Measurements from ENCODE around the gene CFAP157. TPM values are rescaled to one million over a fixed set of nuclear protein-coding genes. Genes with fewer than 3 reads are reported as not detected.

Gene CFAP157
- 0.20 and 0.26 TPM in 2 replicates for total RNA-seq

DNA sequence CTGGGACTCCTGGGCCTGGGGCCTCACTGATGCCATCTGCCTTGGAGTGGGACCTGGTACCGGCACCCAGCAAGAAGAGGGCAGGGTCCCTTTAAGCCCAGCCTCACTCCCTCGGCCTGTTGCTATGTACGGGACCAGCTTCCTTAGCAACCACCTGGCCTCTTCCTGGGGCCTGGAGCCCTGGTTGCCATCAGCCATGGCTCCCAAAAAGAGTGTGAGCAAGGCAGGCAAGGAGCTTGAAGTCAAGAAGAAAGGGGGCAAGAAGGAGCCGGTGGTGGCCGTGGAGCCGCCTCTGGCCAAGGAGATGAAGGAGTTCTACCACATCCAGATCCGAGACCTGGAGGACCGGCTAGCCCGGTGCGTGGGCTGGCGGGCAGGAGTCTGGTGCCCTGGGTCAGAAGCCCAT lies at the start of gene CFAP157:
TSS of gene CFAP157 (plus strand) at position 153 of the 406 bp plus-strand sequence. CDS start at position 197, 44 bp downstream.
- Mint-ChIP-seq H3K36me3 (ENCODE audit: low read depth) (no peaks in the 10 kb centered on the region), H3K4me3 (no peak within 1 kb of the TSS), H3K4me1 (ENCODE audit: low read depth) (peaks cover 7% of the 10 kb centered on the region), H3K27ac (no peak within 1 kb of the TSS), H3K9me3 (no peaks in the 10 kb centered on the region), H3K27me3 (ENCODE audit: insufficient read depth) (peaks cover 2% of the 10 kb centered on the region)
- no peak for DNase-seq (ENCODE audit: low spot score)
- intact Hi-C loops (cut with micrococcal nuclease) = no loop called here

DNA sequence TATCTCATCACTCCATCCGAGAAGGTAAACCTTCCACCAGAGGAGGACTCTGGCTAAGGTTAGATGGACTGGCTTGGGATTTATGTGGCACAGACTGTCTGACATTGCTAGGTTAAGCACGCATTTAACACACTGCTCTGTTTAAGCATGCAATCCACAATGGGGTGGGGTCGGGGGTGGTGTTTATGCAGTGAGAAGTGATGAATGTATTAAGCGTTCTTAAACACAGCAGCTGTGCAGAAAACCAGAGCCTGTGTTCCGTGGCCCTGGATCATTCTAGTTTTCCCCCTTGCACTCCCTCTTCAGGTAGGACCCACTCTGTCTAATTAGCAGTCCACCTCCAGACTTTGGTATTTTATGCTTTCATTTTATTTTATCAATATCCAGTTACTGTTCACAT lies 48.4 kb upstream of the CFAP157 start:
- Mint-ChIP-seq H3K36me3 (ENCODE audit: low read depth) (peaks cover 10% of the 10 kb centered on the region), H3K4me3 (no peak overlapping the region), H3K4me1 (ENCODE audit: low read depth) (no peaks in the 10 kb centered on the region), H3K27me3 (ENCODE audit: insufficient read depth) (peaks cover 1% of the 10 kb centered on the region), H3K9me3 (no peaks in the 10 kb centered on the region), H3K27ac (no peak overlapping the region)
- intact Hi-C loops (cut with micrococcal nuclease) = no loop called here
- DNase-seq (ENCODE audit: low spot score) = no peak

DNA sequence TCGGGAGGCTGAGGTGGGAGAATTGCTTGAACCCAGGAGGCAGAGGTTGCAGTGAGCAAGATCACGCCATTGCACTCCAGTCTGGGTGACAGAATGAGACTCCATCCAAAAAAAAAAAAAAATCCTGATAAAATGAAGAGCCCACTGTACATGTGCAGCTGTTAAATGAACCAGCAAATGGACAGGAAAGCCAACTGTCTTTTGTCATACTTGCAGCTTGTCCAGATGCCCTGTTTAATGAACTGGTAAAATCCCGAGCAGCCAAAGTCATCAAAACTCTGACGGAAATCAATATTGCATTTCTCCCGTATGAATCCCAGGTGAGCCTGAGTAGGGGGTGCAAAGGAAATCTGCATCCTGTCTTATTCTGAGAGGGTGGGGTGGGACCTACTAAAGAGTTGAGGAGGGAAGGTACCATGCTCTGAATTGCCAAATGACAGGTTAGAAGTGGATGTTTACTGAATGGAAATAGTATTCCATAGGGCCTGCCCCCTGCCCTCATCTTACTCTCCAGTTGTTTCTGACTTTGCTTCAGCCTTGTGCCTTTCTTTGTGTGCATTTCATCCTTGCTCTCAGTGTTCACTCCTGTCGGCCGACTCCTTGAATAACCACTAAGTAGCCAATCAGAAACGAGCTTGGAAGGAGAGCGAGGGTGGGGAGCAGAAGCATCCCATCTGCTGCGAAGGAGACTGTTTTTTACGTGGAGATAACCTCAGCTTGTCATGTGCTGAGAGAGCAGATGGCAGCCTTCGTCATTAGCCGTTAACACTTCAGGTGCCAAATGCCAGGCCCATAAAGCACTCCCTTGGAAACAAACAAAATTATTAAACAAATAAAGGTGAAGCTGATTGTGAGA lies 45.7 kb upstream of the CFAP157 start:
- Mint-ChIP-seq H3K27me3 (ENCODE audit: insufficient read depth) (peaks cover 1% of the 10 kb centered on the region), H3K9me3 (no peaks in the 10 kb centered on the region), H3K27ac (no peak overlapping the region), H3K4me3 (no peak overlapping the region), H3K4me1 (ENCODE audit: low read depth) (no peaks in the 10 kb centered on the region), H3K36me3 (ENCODE audit: low read depth) (peaks cover 5% of the 10 kb centered on the region)
- DNase-seq (ENCODE audit: low spot score) = no peak
- intact Hi-C loops (cut with micrococcal nuclease) = no loop called here

DNA sequence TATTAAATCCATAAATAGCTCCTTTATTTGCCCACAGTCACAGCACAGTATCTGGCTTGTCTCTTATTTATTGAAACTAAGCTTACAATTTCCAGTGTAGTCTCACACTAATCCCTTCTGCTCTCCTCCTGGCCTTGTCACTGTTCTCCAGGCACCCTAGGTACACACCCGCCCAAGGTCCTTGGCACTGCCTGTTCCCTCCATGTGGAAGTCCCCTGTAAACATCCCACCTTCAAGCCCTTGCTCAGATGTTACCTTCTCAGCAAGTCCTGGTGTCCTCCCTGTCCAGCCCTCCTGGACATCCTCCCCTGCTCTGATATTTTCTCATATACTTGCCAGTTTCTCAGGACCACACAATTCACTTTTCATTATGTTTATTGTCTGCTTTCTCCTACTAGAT lies 44.2 kb upstream of the CFAP157 start:
- H3K36me3 Mint-ChIP-seq (ENCODE audit: low read depth) = peaks cover 5% of the 10 kb centered on the region
- intact Hi-C loops (cut with micrococcal nuclease) = no loop called here
- H3K4me1 Mint-ChIP-seq (ENCODE audit: low read depth) = no peaks in the 10 kb centered on the region
- no peak overlapping the region for H3K4me3 Mint-ChIP-seq
- H3K27me3 Mint-ChIP-seq (ENCODE audit: insufficient read depth) = peaks cover 1% of the 10 kb centered on the region
- no peaks in the 10 kb centered on the region for H3K9me3 Mint-ChIP-seq
- H3K27ac Mint-ChIP-seq = no peak overlapping the region
- DNase-seq (ENCODE audit: low spot score) = no peak

DNA sequence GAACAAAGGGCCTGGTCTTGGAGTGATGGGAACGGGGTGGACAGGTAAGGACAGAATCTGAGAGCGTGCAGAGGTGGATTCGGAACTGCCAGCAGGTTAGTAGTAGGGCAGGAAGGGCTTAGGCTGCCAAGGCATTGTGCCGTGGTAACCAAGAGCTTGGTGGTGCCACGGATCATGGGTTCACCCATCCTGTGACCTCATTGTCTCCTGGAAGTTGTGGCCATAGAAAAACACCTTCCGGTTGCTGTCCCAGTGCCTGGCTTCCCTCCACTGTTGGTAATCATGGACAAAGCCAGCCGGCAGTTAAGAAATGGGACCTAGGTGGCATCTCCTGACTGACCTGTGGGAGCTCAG lies 42.5 kb upstream of the CFAP157 start:
- Mint-ChIP-seq H3K27me3 (ENCODE audit: insufficient read depth) (peaks cover 1% of the 10 kb centered on the region), H3K27ac (no peak overlapping the region), H3K9me3 (no peaks in the 10 kb centered on the region), H3K4me3 (no peak overlapping the region), H3K4me1 (ENCODE audit: low read depth) (no peaks in the 10 kb centered on the region), H3K36me3 (ENCODE audit: low read depth) (peaks cover 5% of the 10 kb centered on the region)
- intact Hi-C loops (cut with micrococcal nuclease) = no loop called here
- no peak for DNase-seq (ENCODE audit: low spot score)

DNA sequence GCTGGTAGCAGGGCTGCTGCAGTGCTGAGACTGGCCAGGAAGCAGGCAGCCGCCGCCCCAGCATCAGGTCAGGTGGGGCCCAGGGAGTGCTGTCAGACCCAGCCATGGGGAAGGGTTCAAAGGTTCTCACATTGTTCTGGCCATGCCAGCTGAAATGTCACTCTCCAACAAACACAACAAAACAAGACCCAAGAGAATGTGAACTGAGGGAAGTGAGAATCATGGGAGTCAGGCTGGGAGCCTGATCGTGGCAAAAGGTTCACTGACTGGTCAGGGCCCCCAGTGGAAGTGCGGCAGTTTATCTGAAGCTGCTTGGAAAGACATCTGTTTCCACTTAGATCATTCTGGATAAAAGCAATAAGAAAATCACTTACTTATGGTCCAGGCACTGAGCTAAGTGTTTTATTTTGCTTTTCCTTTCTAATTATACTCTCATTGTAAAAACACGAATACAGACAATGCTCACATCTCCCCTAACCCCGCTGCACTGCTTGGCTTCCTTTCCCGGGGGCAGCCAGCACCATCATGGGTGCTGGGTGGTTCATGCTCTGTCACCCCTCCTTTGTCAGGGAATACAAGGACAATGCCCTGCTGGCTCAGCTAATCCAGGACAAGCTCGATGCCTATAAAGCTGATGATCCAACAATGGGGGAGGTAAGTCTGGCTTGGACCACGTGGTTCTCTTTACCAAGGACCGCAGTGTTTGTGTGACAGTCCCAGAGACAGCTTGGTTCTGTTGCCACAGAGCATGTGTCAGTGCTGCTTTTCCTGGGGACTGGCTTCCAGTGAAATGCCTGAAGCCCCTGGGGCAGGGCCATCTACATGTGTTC lies 41.9 kb upstream of the CFAP157 start:
- no peak for DNase-seq (ENCODE audit: low spot score)
- Mint-ChIP-seq H3K4me3 (no peak overlapping the region), H3K27ac (no peak overlapping the region), H3K4me1 (ENCODE audit: low read depth) (no peaks in the 10 kb centered on the region), H3K36me3 (ENCODE audit: low read depth) (peaks cover 5% of the 10 kb centered on the region), H3K27me3 (ENCODE audit: insufficient read depth) (peaks cover 1% of the 10 kb centered on the region), H3K9me3 (no peaks in the 10 kb centered on the region)
- intact Hi-C loops (cut with micrococcal nuclease) = no loop called here

DNA sequence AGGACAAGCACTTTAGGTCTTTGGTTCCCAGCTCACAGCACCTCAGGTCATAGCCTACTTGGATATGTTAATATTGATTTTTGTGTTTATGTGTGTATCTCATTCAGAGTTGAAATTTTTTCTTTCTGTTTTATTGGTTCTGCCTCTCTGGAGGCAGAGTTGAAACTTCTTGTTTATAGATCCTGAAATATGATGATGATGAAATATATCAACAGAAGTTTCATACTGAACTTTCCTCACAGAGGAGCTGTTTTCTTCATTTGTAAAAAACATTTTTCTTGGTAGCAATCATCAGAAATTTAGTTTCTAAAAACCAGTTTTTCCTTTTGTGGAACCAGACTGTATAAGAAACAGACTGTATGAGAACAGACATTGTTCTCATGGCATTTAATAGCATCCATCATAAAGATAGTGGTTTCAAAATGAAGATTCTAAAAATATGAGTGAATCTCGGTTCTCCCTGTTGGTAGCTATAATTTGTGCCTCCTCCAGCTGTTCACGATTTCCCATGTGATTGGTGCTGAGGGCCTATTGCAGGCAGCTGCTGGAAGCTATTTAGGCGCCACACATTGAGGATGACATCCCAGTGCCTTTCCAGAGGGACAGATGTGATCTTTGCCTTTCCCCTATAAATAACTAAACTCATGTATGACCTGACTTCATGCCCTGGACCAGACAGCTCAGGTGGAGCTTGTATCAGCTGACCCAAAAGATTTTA lies 39.5 kb upstream of the CFAP157 start:
- Mint-ChIP-seq H3K27ac (no peak overlapping the region), H3K27me3 (ENCODE audit: insufficient read depth) (no peaks in the 10 kb centered on the region)

DNA sequence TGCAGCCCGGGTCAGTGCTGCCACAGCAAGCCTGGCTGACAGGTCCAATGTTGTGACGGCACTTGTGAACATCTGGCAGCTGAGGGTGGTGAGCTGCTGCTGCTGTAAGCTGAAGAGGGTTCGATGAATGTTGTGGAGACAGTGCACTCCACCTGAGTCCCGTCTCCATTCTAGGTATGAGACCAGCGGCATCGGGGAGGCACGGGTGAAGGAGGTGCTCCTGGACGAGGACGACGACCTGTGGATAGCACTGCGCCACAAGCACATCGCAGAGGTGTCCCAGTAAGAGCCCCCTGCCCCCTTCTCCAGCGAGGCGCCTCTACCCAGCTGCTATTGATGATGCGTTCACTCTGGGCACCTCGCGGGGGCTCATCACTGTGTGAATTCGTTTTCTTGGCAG lies 38.9 kb upstream of the CFAP157 start:
- Mint-ChIP-seq H3K27ac (no peak overlapping the region), H3K4me3 (no peak overlapping the region), H3K9me3 (no peaks in the 10 kb centered on the region), H3K27me3 (ENCODE audit: insufficient read depth) (no peaks in the 10 kb centered on the region), H3K4me1 (ENCODE audit: low read depth) (no peaks in the 10 kb centered on the region), H3K36me3 (ENCODE audit: low read depth) (peaks cover 1% of the 10 kb centered on the region)
- intact Hi-C loops (cut with micrococcal nuclease) = no loop called here
- DNase-seq (ENCODE audit: low spot score) = no peak

More for the DNA sequence above, 39.5 kb upstream of the CFAP157 start:
- no peaks in the 10 kb centered on the region for H3K9me3 Mint-ChIP-seq
- no peak overlapping the region for H3K4me3 Mint-ChIP-seq
- intact Hi-C loops (cut with micrococcal nuclease) = no loop called here
- no peak for DNase-seq (ENCODE audit: low spot score)
- H3K4me1 Mint-ChIP-seq (ENCODE audit: low read depth) = no peaks in the 10 kb centered on the region
- H3K36me3 Mint-ChIP-seq (ENCODE audit: low read depth) = peaks cover 3% of the 10 kb centered on the region

DNA sequence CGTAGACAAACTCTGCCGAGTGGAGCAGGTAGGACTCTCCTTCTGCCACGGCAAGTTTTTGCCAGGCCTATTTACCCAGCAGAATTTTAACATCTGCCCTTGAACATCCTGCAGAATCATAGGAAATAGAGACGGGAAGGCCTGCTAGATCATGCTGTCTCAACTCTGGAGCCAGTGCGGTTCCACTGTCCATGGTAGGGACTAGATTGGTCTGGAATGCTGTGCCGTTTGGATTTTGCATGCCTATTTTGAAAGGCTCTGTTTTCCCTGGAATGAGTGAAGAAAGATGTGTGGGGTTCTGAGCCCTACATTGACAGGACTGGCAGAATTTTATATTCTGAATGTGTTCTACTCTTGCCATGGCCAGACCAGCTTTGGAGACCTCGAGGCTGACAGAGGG lies 33.6 kb upstream of the CFAP157 start:
- intact Hi-C loops (cut with micrococcal nuclease) = no loop called here
- Mint-ChIP-seq H3K4me1 (ENCODE audit: low read depth) (no peaks in the 10 kb centered on the region), H3K36me3 (ENCODE audit: low read depth) (peaks cover 1% of the 10 kb centered on the region), H3K9me3 (no peaks in the 10 kb centered on the region), H3K27me3 (ENCODE audit: insufficient read depth) (no peaks in the 10 kb centered on the region), H3K27ac (no peak overlapping the region), H3K4me3 (no peak overlapping the region)
- DNase-seq (ENCODE audit: low spot score) = no peak

DNA sequence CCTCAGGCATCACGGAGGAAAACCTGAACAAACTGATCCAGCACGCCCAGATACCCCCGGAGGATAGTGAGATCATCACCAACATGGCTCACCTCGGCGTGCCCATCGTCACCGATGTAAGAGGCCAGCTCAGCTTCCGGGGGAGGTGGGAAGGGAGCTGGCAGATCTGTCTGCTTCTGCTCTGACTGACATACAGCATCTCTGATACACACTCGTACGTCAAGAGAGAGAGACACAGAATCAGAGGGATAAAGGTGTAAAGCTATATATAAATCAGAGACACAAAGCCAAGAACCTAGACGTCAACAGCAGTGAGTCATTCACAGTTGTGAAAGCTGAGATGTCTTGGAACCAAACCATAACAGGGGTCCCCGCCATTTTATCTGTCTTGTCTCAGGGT lies 30.1 kb upstream of the CFAP157 start:
- H3K9me3 Mint-ChIP-seq = no peaks in the 10 kb centered on the region
- no peak overlapping the region for H3K4me3 Mint-ChIP-seq
- no peaks in the 10 kb centered on the region for H3K4me1 Mint-ChIP-seq (ENCODE audit: low read depth)
- no peak overlapping the region for H3K27ac Mint-ChIP-seq
- intact Hi-C loops (cut with micrococcal nuclease) = no loop called here
- H3K36me3 Mint-ChIP-seq (ENCODE audit: low read depth) = peaks cover 10% of the 10 kb centered on the region
- no peaks in the 10 kb centered on the region for H3K27me3 Mint-ChIP-seq (ENCODE audit: insufficient read depth)
- no peak for DNase-seq (ENCODE audit: low spot score)

DNA sequence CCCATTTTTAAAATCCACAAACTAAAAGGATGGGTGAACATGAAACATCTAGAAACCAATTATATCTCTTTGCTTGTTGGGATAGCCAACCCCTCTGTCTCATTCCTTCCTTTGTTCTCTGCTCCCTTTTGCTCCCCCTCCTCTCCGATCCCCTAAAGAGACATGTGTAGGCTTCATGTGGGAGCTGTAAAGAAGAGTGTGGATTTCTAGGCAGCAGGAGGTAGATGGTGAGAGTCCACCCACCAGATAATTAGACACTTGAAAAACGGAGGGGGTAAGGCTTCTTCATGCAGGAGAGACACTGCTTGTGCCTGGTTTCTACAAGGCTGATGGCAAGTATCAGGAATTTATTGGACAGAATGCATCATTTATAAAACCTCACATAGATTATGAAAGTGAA lies 27.3 kb upstream of the CFAP157 start:
- intact Hi-C loops (cut with micrococcal nuclease) = no loop called here

DNA sequence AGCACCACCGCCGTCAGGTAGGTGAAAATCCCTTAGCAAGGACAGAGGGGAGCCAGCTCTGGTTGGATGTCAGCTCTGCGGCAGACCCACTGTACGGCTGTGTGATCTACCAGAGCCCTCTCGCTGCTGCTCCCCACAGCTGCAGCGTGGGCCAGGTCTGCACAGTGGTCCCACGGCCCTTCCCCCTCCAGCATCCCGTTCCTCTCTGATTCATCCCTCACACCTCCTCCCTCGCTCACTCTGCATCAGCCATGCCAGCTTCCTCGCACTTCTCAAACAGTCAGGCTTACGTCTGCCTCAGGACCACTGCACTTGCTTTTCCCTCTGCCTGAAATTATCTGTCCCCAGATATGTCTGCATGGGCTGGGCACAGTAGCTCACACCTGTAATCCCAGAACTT lies 26.6 kb upstream of the CFAP157 start:
- Mint-ChIP-seq H3K27me3 (ENCODE audit: insufficient read depth) (no peaks in the 10 kb centered on the region), H3K27ac (no peak overlapping the region), H3K9me3 (no peaks in the 10 kb centered on the region), H3K4me1 (ENCODE audit: low read depth) (no peaks in the 10 kb centered on the region), H3K4me3 (no peak overlapping the region), H3K36me3 (ENCODE audit: low read depth) (peaks cover 9% of the 10 kb centered on the region)
- no peak for DNase-seq (ENCODE audit: low spot score)
- intact Hi-C loops (cut with micrococcal nuclease) = no loop called here

More for the DNA sequence above, 27.3 kb upstream of the CFAP157 start:
- H3K4me1 Mint-ChIP-seq (ENCODE audit: low read depth) = no peaks in the 10 kb centered on the region
- peaks cover 9% of the 10 kb centered on the region for H3K36me3 Mint-ChIP-seq (ENCODE audit: low read depth)
- H3K27ac Mint-ChIP-seq = no peak overlapping the region
- H3K4me3 Mint-ChIP-seq = no peak overlapping the region
- H3K27me3 Mint-ChIP-seq (ENCODE audit: insufficient read depth) = no peaks in the 10 kb centered on the region
- H3K9me3 Mint-ChIP-seq = no peaks in the 10 kb centered on the region
- no peak for DNase-seq (ENCODE audit: low spot score)

DNA sequence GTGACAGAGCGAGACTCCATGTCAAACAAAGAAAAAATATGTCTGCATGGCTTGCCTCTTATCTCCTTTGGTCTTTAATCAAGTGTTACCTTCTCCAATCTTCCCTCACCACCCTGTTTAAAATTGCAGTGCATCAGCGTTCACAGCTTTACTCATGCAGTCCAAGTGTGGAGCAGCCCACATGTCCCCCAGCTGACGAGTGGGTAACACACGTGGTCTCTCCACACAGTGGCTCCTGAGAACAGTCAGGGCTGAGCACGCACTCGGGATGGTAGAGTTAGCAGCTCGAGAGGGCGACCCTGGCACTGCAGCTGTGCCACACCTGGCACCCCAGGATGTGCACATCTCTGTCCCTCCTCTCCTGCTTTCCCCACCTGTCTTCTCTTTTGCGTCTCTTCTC lies 25.9 kb upstream of the CFAP157 start:
- H3K4me3 Mint-ChIP-seq = no peak overlapping the region
- H3K4me1 Mint-ChIP-seq (ENCODE audit: low read depth) = no peaks in the 10 kb centered on the region
- H3K27ac Mint-ChIP-seq = no peak overlapping the region
- intact Hi-C loops (cut with micrococcal nuclease) = no loop called here
- H3K27me3 Mint-ChIP-seq (ENCODE audit: insufficient read depth) = no peaks in the 10 kb centered on the region
- no peaks in the 10 kb centered on the region for H3K9me3 Mint-ChIP-seq
- peaks cover 9% of the 10 kb centered on the region for H3K36me3 Mint-ChIP-seq (ENCODE audit: low read depth)
- DNase-seq (ENCODE audit: low spot score) = no peak

Measured in activated T-helper 1 cell treated with anti-CD3 and anti-CD28 coated beads, Interleukin-12 subunit alpha, Interleukin-12 subunit beta, Interleukin-2, Interleukin-4 antibody, amounts not matched to agents 30 ng/mL and 10 ng/mL and 1 ng/mL, durations not matched to agents 14 hours and 24 hours and 36 hours (primary cell).